Ammon's horn (tissue), 1 donor: ENCODE measurements around the gene ATP1A1.

Experiments
- DNase-seq: peaks from one replicate; pipeline ENCODE4 v3.0.0-alpha.2; 2016; ENCODE audit warnings: low spot score

ATP1A1 gene

DNA sequence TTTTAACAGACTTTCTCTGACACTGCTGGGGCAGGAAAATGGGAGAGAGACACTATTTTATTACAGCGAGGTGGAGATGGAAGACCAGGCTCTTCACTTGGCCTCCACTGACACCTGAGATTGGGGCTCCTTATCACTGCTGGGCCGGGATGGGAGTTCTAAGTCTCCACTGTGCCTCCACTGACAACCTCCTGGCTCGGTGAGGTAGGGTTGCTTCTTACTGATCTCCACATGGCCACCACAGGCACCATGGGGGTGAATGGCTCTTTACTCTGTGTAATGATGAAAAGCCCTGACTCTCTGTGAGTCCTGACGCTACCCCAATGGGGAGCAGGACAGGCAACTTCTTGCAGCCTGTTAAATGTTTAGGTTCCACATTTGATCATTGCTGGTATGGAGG lies 67.7 kb downstream of the ATP1A1 start:
- DNase-seq, result no peak

DNA sequence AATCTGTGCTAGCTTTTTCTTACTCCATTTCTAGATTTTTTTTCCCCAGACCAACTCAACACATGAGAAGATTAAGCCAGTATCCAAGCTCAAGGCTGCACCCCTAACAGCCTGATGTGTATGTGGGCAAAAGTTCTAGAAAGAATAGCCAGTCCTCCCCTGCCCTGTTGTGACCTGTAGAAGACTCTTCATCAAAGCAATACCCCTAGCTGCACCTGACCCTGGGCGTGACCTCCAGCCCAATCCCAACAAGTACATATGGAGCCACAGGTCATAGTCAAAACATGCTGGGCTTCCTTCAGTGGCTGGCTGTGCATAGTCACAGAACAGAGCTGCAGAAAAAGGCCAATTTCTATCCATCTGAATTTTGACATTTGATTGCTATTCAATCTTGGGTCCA lies 72.5 kb downstream of the ATP1A1 start:
- no peak for DNase-seq

DNA sequence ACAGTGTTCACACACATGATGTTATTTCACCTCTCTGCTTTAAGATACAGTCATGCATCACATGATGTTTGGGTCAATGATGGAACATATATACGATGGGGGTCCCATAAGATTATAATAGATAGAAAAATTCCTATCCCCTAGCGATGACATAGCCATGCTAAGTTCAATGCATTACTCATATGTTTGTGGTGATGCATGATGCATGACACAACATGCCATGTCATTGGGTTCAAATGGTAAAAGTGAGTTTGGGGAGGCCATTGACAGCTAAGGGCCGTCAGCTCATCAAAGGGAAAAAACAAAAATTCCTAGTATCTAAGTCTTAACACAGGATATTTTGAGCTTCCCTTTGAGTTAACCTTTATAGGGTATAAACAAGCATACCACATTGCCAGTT lies 73.6 kb downstream of the ATP1A1 start:
- no peak for DNase-seq

DNA sequence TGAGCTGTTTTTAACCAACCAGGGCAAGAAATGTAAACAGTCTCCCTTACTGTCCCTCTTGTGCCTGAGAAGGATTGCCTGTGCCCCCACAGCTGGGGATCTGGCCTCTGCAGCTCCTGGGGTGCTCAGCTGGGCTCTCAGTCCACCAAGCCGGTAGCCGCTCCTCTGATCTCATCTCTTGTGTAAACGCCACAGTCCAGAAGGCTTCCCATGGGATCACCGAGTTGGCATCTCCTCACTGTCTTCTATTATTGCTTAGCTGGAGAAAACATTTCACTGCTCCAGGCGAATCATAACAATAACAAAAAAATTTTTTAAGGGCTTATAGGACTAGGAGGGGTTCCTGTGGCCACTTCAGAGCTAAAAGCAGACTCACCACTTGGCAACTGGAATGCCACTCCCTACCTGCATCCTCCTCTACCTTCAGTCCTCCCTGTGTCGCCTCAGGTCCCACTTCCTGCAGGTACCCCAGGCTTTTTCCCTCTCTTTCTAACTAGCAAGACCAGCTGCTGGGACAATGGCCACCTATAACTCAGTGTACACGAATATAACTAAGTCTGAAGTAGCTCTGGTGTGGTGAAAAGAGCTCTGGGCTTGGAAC lies 75.8 kb downstream of the ATP1A1 start:
- DNase-seq, result no peak

DNA sequence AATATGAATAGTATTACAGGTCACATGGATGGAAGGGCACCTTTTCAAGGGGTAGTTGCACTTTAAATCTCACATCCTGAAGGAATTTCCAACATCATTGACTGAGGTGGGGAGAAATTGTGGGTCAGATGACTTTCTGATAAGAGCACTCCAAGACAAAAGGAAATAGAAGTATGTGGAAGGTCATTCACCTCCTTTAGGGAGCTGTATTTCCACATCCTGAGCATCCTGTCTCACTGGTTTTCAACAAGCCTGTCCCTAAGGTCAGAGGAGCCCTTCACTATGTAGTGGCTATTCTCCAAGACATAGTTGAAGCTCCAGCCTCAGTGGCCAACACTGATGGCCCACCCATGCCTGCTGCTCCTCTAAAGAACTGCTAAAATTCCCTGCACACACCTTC lies 76.5 kb downstream of the ATP1A1 start:
- no peak for DNase-seq

DNA sequence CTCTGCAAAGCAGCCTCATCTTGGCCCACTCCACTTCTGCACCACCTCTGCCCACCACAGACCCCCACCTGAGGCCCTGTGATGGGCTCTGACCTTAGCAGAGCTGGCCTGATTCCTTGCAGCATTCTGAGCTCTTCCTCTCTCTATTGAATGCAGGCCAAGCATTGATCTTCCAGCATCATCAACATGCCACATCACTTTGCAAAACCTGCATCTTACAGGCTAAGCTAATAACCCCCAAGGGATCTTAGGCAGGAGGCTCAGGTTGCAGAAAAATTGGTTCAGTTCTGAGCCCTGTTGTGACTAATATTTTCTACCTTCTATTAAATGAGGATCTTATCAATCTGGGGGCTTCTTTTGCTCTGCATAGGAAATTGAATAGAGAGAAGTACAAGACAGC lies 78.7 kb downstream of the ATP1A1 start:
- no peak for DNase-seq

DNA sequence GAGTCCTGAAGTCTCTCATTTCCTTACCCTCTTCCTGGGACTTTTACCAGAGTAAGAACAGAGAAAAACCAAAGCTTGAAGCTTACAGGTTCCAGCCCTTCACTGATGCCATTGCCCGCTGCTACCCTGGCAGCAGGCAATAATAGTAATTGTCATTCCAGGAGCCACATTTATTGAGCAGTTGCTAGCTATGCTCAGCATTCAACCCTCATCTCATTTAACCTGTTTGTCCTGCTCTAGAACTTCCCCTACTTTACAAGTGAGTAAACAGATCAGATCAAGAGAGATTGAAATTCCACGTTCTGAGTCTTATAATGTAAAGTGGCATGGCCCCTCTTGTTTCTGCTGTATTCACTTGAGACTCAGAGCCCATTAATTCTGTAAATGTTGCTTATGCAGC lies 80.4 kb downstream of the ATP1A1 start:
- no peak for DNase-seq

DNA sequence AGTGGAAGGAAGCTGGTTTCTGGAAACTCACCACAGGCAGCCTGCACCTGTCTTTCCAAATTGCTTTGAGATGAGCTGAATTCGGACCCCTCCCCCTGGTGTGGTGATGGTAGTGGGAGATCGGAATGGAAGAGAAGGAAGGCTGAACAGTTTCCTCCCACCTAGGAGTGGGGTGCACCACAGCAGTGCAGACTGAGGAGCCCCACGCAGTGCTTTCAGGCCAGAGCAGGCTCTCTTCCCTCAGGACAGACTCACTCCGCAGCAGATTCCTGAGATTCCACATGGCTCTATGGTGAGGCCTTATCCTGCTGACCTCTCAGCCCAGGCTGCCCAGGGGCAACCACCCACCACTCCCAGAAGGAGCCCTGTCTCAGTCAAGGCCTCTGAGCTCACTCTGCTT lies 80.9 kb downstream of the ATP1A1 start:
- DNase-seq, result no peak
